Activated B cell treated with CpG ODN at 0.5 μM for 24 hours (primary cell): ENCODE results near the gene HOXD3. TPM values are rescaled to one million over a fixed set of nuclear protein-coding genes. Genes with fewer than 3 reads are reported as not detected.

Experiments
- ATAC-seq: fragments of 200-7000 bp; cut with Tn5 transposase; one replicate; pipeline ENCODE4 v1.10.0; 2021; ENCODE audit warnings: low read depth, mild to moderate bottlenecking, moderate library complexity
- CTCF ChIA-PET: fragments of 350-600 bp; sonication (Branson Sonifier 250); formaldehyde crosslinking; loops from one replicate; lab custom pipeline; 2021; ENCODE audit warnings: antibody characterized with exemption; lab: Charles Lee
- POLR2A ChIA-PET: fragments of 350-600 bp; sonication (Branson Sonifier 250); formaldehyde crosslinking; loops from one replicate; lab custom pipeline; 2021; ENCODE audit warnings: antibody characterized with exemption; lab: Charles Lee
- DNase-seq: peaks from one replicate; pipeline ENCODE4 v3.0.0; 2022
- H3K27ac Mint-ChIP-seq: one replicate; pipeline ENCODE4 v1.8.0; 2020; ENCODE audit warnings: mixed read lengths
- H3K27me3 Mint-ChIP-seq: one replicate; pipeline ENCODE4 v1.8.0; 2021; ENCODE audit warnings: mixed read lengths
- H3K36me3 Mint-ChIP-seq: one replicate; pipeline ENCODE4 v1.8.0; 2021; ENCODE audit warnings: low read depth, mixed read lengths
- H3K4me1 Mint-ChIP-seq: one replicate; pipeline ENCODE4 v1.8.0; 2021; ENCODE audit warnings: mixed read lengths
- H3K4me3 Mint-ChIP-seq: one replicate; pipeline ENCODE4 v1.8.0; 2020; ENCODE audit warnings: mild to moderate bottlenecking, mixed read lengths
- H3K9me3 Mint-ChIP-seq: one replicate; pipeline ENCODE4 v1.8.0; 2020; ENCODE audit warnings: mixed read lengths
- intact Hi-C: fragments of 100-400 bp; cut with micrococcal nuclease; formaldehyde crosslinking; loops from one replicate; pipeline ENCODE4 v1.15.1; 2024
- total RNA-seq: library from RNA; stranded (reverse); gene quantifications from 2 replicates; pipeline ENCODE4 v1.2.3, GENCODE V29; 2022
- TF ChIP-seq, protein P1 (sequence below): fragments of 200-600 bp; IDR thresholded peaks from one replicate; pipeline ENCODE4 v1.8.0; 2022; ENCODE audit warnings: antibody characterized with exemption, mild to moderate bottlenecking

Gene HOXD3
- total RNA-seq, 1 donor from 2014 or later: not detected

DNA sequence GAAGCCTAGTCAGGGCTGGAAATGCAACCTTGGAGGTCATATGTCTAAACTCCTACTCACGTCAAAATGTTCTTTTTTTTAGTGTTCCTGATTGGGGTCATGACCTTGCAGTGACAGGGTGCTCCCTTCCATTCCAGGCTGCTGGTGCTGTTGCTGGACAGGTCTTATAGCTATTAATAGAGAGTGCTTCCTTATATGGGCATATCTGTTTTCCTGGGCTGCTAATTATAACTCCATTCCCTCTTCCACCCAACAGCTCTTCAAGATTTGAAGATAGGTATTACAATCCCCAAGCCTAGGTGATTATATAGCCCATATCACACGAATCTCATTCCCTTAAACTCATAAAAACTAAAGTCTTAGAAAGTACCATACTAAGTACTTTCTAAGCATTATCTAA is 12.6 kb downstream of the HOXD3 start:
- POLR2A ChIA-PET: no interaction called here
- intact Hi-C loops: loop anchor here (10.0 kb wide), 1 partner anchor 1835 kb away; the partner anchor contains the start of gene SP9
- TF ChIP-seq, protein P1, sequence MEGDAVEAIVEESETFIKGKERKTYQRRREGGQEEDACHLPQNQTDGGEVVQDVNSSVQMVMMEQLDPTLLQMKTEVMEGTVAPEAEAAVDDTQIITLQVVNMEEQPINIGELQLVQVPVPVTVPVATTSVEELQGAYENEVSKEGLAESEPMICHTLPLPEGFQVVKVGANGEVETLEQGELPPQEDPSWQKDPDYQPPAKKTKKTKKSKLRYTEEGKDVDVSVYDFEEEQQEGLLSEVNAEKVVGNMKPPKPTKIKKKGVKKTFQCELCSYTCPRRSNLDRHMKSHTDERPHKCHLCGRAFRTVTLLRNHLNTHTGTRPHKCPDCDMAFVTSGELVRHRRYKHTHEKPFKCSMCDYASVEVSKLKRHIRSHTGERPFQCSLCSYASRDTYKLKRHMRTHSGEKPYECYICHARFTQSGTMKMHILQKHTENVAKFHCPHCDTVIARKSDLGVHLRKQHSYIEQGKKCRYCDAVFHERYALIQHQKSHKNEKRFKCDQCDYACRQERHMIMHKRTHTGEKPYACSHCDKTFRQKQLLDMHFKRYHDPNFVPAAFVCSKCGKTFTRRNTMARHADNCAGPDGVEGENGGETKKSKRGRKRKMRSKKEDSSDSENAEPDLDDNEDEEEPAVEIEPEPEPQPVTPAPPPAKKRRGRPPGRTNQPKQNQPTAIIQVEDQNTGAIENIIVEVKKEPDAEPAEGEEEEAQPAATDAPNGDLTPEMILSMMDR: no peak
- ATAC-seq: no peak
- Mint-ChIP-seq H3K36me3 (no peaks in the 10 kb centered on the region), H3K27me3 (peaks cover 60% of the 10 kb centered on the region), H3K4me3 (no peak overlapping the region), H3K4me1 (peaks cover 4% of the 10 kb centered on the region), H3K27ac (no peak overlapping the region), H3K9me3 (no peaks in the 10 kb centered on the region)
- no peak for DNase-seq
- CTCF ChIA-PET: no interaction called here

GRCh38 chr2:176170602-176171305 is 13.6 kb downstream of the HOXD3 start:
- H3K9me3 Mint-ChIP-seq: no peaks in the 10 kb centered on the region
- peaks cover 4% of the 10 kb centered on the region for H3K4me1 Mint-ChIP-seq
- ATAC-seq (no peak), DNase-seq (no peak)
- ChIA-PET CTCF (no interaction called here), POLR2A (no interaction called here)
- H3K27ac Mint-ChIP-seq: no peak overlapping the region
- TF ChIP-seq, protein P1: no peak
- no peaks in the 10 kb centered on the region for H3K36me3 Mint-ChIP-seq
- no peak overlapping the region for H3K4me3 Mint-ChIP-seq
- peaks cover 64% of the 10 kb centered on the region for H3K27me3 Mint-ChIP-seq
- intact Hi-C loops: no loop called here

GRCh38 chr2:176171351-176172006 is 14.4 kb downstream of the HOXD3 start:
- ATAC-seq (no peak), DNase-seq (no peak)
- intact Hi-C loops: no loop called here
- Mint-ChIP-seq H3K4me3 (no peak overlapping the region), H3K27me3 (peaks cover 66% of the 10 kb centered on the region), H3K9me3 (no peaks in the 10 kb centered on the region), H3K27ac (no peak overlapping the region), H3K36me3 (no peaks in the 10 kb centered on the region), H3K4me1 (peaks cover 4% of the 10 kb centered on the region)
- ChIA-PET POLR2A (no interaction called here), CTCF (no interaction called here)
- TF ChIP-seq, protein P1: no peak

GRCh38 chr2:176172007-176172894 is 15.1 kb downstream of the HOXD3 start:
- ChIA-PET POLR2A (no interaction called here), CTCF (no interaction called here)
- Mint-ChIP-seq H3K9me3 (no peaks in the 10 kb centered on the region), H3K27ac (no peak overlapping the region), H3K36me3 (no peaks in the 10 kb centered on the region), H3K4me1 (peaks cover 4% of the 10 kb centered on the region), H3K27me3 (peaks cover 65% of the 10 kb centered on the region), H3K4me3 (no peak overlapping the region)
- intact Hi-C loops: no loop called here
- DNase-seq (no peak), ATAC-seq (no peak)
- TF ChIP-seq, protein P1: no peak
